GM21360 (cell line): ENCODE data around the gene ADGRG4.

Source experiments
- ATAC-seq: cut with Tn5 transposase; IDR thresholded peaks from one replicate; pipeline ENCODE4 v1.9.1; 2021; ENCODE audit warnings: mild to moderate bottlenecking, moderate library complexity; ENCODE audit not compliant: unreplicated experiment

Gene ADGRG4

DNA sequence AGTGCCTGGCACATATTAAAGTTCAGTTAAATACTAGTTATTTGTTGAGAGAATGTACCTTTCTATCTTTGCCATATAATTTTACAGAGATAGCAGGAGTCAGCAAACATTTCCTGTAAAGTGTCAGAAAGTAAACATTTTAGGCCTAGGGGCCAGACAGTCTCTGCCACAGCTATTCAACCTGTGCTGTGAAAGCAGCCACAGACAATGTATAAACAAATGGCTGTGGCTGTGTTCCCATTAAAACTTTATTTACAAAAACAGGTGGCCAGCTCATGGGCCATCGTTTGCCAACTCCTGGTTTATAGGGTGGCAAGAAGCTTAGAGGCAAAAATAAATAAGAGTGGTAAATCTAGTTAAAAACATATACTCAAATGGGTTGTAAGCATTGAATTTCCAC is 153.0 kb downstream of the ADGRG4 start:
- no peak for ATAC-seq

- no peak for ATAC-seq
Measured at GRCh38 chrX:136456133-136456532, 155.4 kb downstream of the ADGRG4 start.

GRCh38 chrX:136457303-136457917 is 156.6 kb downstream of the ADGRG4 start:
- no peak for ATAC-seq

DNA sequence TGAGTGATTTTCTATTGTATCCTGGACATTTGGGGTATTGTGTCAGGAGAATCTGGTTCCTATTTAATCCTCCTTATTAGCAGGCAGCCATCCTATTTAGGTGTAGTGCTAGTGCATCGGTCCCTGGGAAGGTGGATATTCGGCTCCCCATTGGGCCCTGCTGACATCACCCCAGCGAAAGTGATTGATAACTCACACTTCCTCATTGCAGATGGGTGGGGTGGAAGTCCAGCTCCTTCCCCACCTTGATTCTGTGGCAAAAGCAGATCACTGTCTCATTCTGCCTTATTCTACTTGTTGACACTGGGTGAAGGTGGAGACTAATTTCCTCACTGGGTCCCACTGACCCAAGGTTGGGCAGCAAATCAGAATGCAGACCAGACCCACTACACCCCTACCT is 163.8 kb downstream of the ADGRG4 start:
- ATAC-seq = no peak
